Stimulated activated memory B cell treated with anti-CD40 and anti-IgM and Interleukin-4, amounts not matched to agents 10 μg/mL and 1 μg/mL and 100 μg/mL, for 72 hours (primary cell): ENCODE results near the gene SKIL.
"Not testable (repeated sequence)": the region's sequence is repeated elsewhere in the genome, so short reads cannot be mapped to it uniquely, and the experiment has no call there.

Experiments
- ATAC-seq: fragments of 150-1000 bp; cut with Tn5 transposase; 2 replicates; pipeline ENCODE4 v1.10.0; 2021
- H3K27ac Mint-ChIP-seq: one replicate; pipeline ENCODE4 v1.8.0; 2022; ENCODE audit warnings: mild to moderate bottlenecking, mixed read lengths
- H3K27me3 Mint-ChIP-seq: one replicate; pipeline ENCODE4 v1.8.0; 2022; ENCODE audit warnings: mixed read lengths
- H3K36me3 Mint-ChIP-seq: one replicate; pipeline ENCODE4 v1.8.0; 2022; ENCODE audit warnings: mixed read lengths
- H3K4me1 Mint-ChIP-seq: one replicate; pipeline ENCODE4 v1.8.0; 2022; ENCODE audit warnings: mixed read lengths
- H3K4me3 Mint-ChIP-seq: one replicate; pipeline ENCODE4 v1.8.0; 2022; ENCODE audit warnings: mild to moderate bottlenecking, moderate library complexity, mixed read lengths
- H3K9me3 Mint-ChIP-seq: one replicate; pipeline ENCODE4 v1.8.0; 2022; ENCODE audit warnings: mixed read lengths

The SKIL gene

GRCh38 chr3:170357176-170358041 is at the start of gene SKIL:
TSS of gene SKIL (plus strand) at chr3:170357715. CDS start at chr3:170360332, 2,617 bp downstream.
- Mint-ChIP-seq H3K4me3 (peak within 1 kb of the TSS; percentile 87), H3K27me3 (no peaks in the 10 kb centered on the region), H3K4me1 (peaks cover 76% of the 10 kb centered on the region), H3K36me3 (peaks cover 25% of the 10 kb centered on the region), H3K27ac (peak within 1 kb of the TSS; percentile 98), H3K9me3 (no peaks in the 10 kb centered on the region)
- ATAC-seq, result peak; percentile 83

GRCh38 chr3:170309046-170309445 is 48.5 kb upstream of the SKIL start:
- no peaks in the 10 kb centered on the region for H3K9me3 Mint-ChIP-seq
- H3K4me3 Mint-ChIP-seq, result no peak overlapping the region
- no peaks in the 10 kb centered on the region for H3K27me3 Mint-ChIP-seq
- peaks cover 8% of the 10 kb centered on the region for H3K4me1 Mint-ChIP-seq
- no peaks in the 10 kb centered on the region for H3K36me3 Mint-ChIP-seq
- no peak overlapping the region for H3K27ac Mint-ChIP-seq
- ATAC-seq, result no peak

- Mint-ChIP-seq H3K9me3 (no peaks in the 10 kb centered on the region), H3K4me3 (no peak overlapping the region), H3K36me3 (no peaks in the 10 kb centered on the region), H3K27ac (no peak overlapping the region), H3K27me3 (no peaks in the 10 kb centered on the region), H3K4me1 (peaks cover 5% of the 10 kb centered on the region)
- ATAC-seq, result no peak
Measured at GRCh38 chr3:170317954-170318353, 39.6 kb upstream of the SKIL start.

- Mint-ChIP-seq H3K4me3 (no peak overlapping the region), H3K27ac (no peak overlapping the region), H3K9me3 (no peaks in the 10 kb centered on the region), H3K27me3 (no peaks in the 10 kb centered on the region), H3K36me3 (no peaks in the 10 kb centered on the region), H3K4me1 (peaks cover 5% of the 10 kb centered on the region)
- no peak for ATAC-seq
Measured at GRCh38 chr3:170320461-170321121, 36.9 kb upstream of the SKIL start.

- Mint-ChIP-seq H3K9me3 (no peaks in the 10 kb centered on the region), H3K27me3 (no peaks in the 10 kb centered on the region), H3K36me3 (no peaks in the 10 kb centered on the region), H3K4me1 (peaks cover 9% of the 10 kb centered on the region), H3K4me3 (no peak overlapping the region), H3K27ac (no peak overlapping the region)
- ATAC-seq, result no peak
Measured at GRCh38 chr3:170321321-170322034, 36.0 kb upstream of the SKIL start.

- Mint-ChIP-seq H3K36me3 (no peaks in the 10 kb centered on the region), H3K27me3 (no peaks in the 10 kb centered on the region), H3K4me1 (peaks cover 15% of the 10 kb centered on the region), H3K4me3 (no peak overlapping the region), H3K9me3 (no peaks in the 10 kb centered on the region), H3K27ac (no peak overlapping the region)
- no peak for ATAC-seq
Measured at GRCh38 chr3:170322566-170323269, 34.8 kb upstream of the SKIL start.

GRCh38 chr3:170323331-170323730 is 34.2 kb upstream of the SKIL start:
- no peak for ATAC-seq
- Mint-ChIP-seq H3K27me3 (no peaks in the 10 kb centered on the region), H3K27ac (no peak overlapping the region), H3K36me3 (no peaks in the 10 kb centered on the region), H3K9me3 (peaks cover 2% of the 10 kb centered on the region), H3K4me1 (peaks cover 15% of the 10 kb centered on the region), H3K4me3 (no peak overlapping the region)

- Mint-ChIP-seq H3K4me1 (peaks cover 15% of the 10 kb centered on the region), H3K36me3 (no peaks in the 10 kb centered on the region), H3K9me3 (peaks cover 2% of the 10 kb centered on the region), H3K27ac (no peak overlapping the region), H3K27me3 (no peaks in the 10 kb centered on the region), H3K4me3 (no peak overlapping the region)
- ATAC-seq, result no peak
Measured at GRCh38 chr3:170324962-170325361, 32.6 kb upstream of the SKIL start.

GRCh38 chr3:170327040-170327808 is 30.3 kb upstream of the SKIL start:
- Mint-ChIP-seq H3K27me3 (no peaks in the 10 kb centered on the region), H3K4me3 (no peak overlapping the region), H3K4me1 (peaks cover 22% of the 10 kb centered on the region), H3K9me3 (peaks cover 2% of the 10 kb centered on the region), H3K27ac (peak overlapping the region; percentile 10), H3K36me3 (no peaks in the 10 kb centered on the region)
- no peak for ATAC-seq

- not testable (repeated sequence) for H3K9me3 Mint-ChIP-seq, H3K27me3 Mint-ChIP-seq, H3K27ac Mint-ChIP-seq, H3K4me3 Mint-ChIP-seq, H3K36me3 Mint-ChIP-seq, ATAC-seq
- H3K4me1 Mint-ChIP-seq, result peaks cover 22% of the 10 kb centered on the region
Measured at GRCh38 chr3:170327868-170328548, 29.5 kb upstream of the SKIL start.

- Mint-ChIP-seq H3K9me3 (peaks cover 2% of the 10 kb centered on the region), H3K4me3 (no peak overlapping the region), H3K27me3 (no peaks in the 10 kb centered on the region), H3K36me3 (no peaks in the 10 kb centered on the region), H3K27ac (peak overlapping the region; percentile 52), H3K4me1 (peaks cover 22% of the 10 kb centered on the region)
- no peak for ATAC-seq
Measured at GRCh38 chr3:170330366-170330765, 27.1 kb upstream of the SKIL start.

- Mint-ChIP-seq H3K27ac (peak overlapping the region; percentile 52), H3K9me3 (peaks cover 2% of the 10 kb centered on the region), H3K27me3 (no peaks in the 10 kb centered on the region), H3K4me1 (peaks cover 21% of the 10 kb centered on the region), H3K36me3 (no peaks in the 10 kb centered on the region), H3K4me3 (no peak overlapping the region)
- peak; percentile 65 for ATAC-seq
Measured at GRCh38 chr3:170331143-170331542, 26.4 kb upstream of the SKIL start.

GRCh38 chr3:170337420-170337819 is 20.1 kb upstream of the SKIL start:
- no peak for ATAC-seq
- Mint-ChIP-seq H3K4me1 (no peaks in the 10 kb centered on the region), H3K27ac (no peak overlapping the region), H3K9me3 (peaks cover 8% of the 10 kb centered on the region), H3K4me3 (no peak overlapping the region), H3K36me3 (peaks cover 7% of the 10 kb centered on the region), H3K27me3 (no peaks in the 10 kb centered on the region)
